Skin of body (tissue), 2 donors: ENCODE measurements around the gene HDAC9. TPM values are rescaled to one million over a fixed set of nuclear protein-coding genes. Genes with fewer than 3 reads are reported as not detected.

Experiments
- DNase-seq: peaks from one replicate; lab custom pipeline; 2025; lab: John Stamatoyannopoulos, UW
- total RNA-seq: library from RNA; depleted of rRNA; stranded (reverse); fragments of >200 nt; gene quantifications from one replicate; pipeline ENCODE4 v1.2.3, GENCODE V29; 2014

HDAC9 gene
- total RNA-seq, 1 donor from 2014 or later: 28.2 TPM

DNA sequence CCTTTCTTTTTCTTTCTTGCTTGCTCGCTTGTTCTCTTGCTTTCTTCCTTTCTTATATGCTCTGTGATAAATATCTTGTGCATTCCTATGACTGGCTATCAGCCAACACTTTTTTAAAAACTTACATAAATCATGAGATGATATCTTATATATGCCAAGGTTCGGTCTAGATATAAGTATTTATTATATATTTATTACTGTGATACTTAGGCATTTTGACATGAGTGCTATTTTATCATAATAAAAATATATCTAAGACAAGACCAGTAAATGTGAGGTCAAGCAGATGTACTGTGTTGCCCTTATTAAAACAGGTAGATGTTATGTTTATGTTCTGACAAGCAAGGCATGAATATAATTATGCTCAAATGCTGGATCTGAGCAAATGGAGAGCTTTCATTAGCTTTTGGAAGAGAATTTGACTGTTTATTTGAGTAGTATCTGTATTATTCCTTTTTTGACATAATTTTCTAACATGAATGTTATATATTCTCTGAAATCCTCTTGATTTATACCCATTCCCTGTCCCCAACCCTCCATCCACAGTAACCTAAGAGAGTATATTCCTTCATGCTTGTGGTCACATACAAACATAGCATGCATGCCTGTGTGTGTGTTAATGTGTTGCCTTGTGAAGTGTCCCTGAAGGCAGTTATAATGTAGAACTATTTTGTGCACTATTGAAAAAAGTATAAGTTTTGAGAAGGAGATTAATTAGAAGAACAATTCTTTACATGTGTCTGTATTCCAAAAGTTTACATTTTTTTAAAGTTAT is 158.0 kb downstream of the HDAC9 start:
- no peak for DNase-seq

DNA sequence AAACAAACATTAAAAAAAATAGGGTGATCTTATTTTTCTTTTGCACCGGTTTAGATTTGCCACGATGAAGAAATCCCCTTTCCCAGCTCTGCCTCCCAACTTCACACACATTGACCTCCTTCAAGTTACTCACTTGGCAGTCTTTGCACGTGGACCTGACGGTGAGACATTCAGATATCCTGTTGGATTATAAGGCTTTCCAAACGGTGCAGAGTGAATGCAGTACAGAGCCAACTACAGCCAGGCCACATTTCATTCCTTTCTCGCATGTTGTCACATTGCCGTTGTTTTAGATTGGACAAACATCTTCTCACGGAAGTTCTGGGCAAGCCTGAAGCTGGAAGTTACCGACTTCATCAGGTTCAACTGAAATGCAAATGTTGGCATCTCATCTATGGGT is 159.2 kb downstream of the HDAC9 start:
- DNase-seq: no peak

DNA sequence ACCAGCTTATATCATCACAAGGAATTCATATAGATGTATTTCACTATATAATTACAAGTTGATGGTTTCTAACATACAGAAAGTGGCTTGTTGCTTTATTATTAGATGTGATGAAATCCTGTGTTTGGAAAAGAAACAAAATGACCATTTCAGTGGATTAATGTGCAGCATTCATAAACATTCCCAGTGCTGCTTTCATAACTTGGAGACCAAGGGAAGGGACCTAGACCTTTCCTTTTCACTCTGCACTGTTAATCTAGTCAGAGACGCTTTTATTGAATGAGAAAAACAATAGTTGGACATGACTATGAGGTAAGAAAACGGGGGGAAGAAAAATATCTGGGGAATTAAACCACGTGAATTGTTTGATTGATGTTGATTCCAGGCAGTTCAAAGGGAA is 160.0 kb downstream of the HDAC9 start:
- DNase-seq: no peak

- no peak for DNase-seq
Observed at GRCh38 chr7:18655912-18656311, 160.4 kb downstream of the HDAC9 start.

DNA sequence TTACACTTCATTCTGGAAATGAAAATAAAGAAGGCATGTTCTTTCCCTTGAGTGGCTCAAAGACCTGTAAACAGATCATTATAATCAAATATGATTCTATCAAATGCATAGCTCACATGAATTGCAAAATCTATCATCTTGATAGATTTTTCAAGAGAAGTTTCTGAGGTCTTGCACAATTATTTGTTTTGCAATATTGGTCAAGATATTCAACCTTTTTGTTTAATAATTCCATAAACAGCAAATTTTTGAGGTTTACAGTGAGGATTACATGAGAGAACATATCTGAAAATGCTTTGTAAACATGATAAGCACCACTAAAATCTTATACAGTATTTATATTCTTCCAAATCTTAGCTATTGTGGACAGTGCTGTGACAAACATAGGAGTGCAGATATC is 160.8 kb downstream of the HDAC9 start:
- no peak for DNase-seq

GRCh38 chr7:18659746-18660145 is 164.2 kb downstream of the HDAC9 start:
- DNase-seq: peak; percentile 84

DNA sequence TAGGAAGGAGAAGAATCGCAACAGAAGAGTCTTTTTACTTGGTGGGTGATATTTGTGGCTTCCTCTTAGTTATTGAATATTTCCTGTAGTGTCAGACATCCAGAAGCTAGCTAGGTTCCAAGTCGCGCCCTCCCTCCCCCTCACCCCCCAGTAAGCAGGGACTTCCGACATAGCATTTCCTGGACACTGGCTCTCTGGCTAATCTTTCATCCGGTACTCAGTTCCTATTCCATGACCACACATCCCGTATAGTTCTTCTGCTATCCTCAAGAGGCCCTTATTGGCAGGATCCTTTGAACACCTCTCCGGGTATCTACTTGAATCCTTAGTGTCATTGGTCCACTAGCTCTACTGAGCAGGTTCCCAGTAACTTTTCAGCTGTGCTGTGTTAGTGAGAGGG is 167.8 kb downstream of the HDAC9 start:
- DNase-seq: no peak

DNA sequence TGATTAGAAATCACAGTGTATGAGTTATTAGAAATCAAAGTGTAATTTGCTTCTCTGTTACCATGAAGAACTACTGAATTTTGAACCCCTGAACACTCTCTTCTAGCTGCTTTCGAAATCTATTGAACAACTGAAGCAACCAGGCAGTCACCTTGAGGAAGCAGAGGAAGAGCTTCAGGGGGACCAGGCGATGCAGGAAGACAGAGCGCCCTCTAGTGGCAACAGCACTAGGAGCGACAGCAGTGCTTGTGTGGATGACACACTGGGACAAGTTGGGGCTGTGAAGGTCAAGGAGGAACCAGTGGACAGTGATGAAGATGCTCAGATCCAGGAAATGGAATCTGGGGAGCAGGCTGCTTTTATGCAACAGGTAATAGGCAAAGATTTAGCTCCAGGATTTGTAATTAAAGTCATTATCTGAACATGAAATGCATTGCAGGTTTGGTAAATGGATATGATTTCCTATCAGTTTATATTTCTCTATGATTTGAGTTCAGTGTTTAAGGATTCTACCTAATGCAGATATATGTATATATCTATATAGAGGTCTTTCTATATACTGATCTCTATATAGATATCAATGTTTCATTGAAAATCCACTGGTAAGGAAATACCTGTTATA is 170.7 kb downstream of the HDAC9 start:
- DNase-seq: peak; percentile 35

DNA sequence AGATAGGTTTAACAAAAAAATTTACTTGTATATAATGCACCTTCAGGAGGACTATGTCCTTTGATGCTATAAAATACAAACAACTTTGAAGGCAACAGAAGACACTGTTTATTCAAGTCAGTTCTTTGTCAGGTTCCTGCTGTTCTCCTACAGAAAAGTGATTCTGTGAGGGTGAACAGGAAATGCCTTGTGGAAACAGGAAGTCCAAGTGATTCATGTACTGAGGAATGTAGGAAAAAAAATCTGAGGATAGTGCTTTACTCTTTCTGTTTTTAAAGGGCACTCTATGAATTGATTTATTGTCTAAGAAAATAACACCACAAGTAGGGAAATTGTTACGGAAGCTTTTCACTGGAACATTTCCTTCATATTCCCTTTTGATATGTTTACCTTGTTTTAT is 171.9 kb downstream of the HDAC9 start:
- peak; percentile 49 for DNase-seq

- no peak for DNase-seq
Observed at GRCh38 chr7:18671176-18671575, 175.6 kb downstream of the HDAC9 start.

DNA sequence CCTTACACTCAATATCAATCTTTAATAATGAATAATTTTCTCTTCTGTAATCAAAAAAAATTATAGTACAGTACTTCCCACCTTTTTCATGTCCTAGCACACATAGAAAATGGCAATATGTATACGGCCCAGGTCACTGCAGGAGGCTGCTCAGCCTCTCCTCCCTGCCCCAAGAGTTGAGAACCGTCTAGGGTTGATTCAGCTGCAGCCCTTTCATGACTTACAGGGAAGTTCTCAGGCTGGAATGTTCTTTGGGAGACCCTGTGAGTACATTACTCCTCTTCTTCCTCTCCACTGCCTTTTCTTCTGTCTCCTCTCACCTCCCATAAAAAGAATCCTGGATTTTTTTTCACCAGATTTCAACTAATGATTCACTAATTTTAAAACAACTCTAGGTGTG is 180.0 kb downstream of the HDAC9 start:
- no peak for DNase-seq

DNA sequence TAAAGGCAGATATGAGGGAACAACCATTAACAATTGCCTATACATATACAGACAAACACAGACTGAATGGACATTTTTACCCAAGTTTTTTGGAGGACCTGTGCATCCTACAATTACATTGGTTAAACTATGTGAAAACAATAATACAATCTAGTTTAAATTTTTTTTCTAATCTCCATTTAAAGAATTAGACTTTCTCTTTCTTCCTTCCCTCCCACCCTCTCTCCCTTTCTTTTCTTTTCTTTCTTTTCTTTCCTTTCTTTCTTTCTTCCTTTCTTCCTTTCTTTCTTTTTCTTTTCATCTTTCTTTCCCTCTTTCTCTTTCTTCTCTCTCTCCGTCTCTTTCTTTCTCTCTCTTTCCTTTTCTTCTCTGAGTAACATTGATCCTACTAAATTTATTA is 183.7 kb downstream of the HDAC9 start:
- DNase-seq: no peak

DNA sequence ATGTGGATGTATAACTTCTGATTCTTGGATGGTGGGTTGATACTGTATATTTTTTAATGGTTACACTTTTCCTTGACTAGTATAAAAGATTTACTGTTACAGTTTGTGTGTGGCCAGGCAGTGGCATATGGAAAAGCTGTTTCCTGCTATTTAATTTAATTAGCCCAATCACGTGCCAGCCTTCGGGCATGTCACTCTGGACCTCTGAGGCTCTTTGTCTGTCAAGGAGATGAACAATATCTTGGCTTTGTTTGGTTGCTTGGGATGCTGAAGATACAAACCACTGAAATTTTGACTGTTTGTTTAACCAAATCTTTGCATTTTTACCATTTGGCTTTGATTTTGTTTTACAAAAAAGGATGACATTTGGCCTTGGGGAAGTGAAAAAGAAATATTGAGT is 185.0 kb downstream of the HDAC9 start:
- no peak for DNase-seq

DNA sequence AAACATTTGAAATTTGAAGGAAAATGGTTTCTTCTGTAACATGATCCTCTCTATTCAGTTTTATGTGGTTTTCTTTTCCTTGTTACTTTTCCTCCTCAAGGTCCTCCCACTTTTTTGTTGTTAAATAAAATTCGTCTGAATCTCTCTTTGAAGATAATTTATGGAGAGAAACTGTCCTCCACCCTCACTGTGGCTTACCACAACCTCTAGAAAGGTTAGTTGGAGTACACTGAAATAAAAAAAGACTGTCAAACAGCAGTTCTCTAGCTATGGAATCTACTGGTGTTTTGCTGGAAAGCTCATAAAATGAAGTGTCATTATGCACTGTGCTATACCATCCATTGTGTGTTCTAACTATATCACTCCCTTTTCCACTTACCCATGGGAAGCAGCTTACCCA is 189.4 kb downstream of the HDAC9 start:
- no peak for DNase-seq

GRCh38 chr7:18685971-18686370 is 190.4 kb downstream of the HDAC9 start:
- no peak for DNase-seq

GRCh38 chr7:18689551-18689950 is 194.0 kb downstream of the HDAC9 start:
- DNase-seq: no peak

GRCh38 chr7:18693406-18693805 is 197.9 kb downstream of the HDAC9 start:
- DNase-seq: peak; percentile 68

DNA sequence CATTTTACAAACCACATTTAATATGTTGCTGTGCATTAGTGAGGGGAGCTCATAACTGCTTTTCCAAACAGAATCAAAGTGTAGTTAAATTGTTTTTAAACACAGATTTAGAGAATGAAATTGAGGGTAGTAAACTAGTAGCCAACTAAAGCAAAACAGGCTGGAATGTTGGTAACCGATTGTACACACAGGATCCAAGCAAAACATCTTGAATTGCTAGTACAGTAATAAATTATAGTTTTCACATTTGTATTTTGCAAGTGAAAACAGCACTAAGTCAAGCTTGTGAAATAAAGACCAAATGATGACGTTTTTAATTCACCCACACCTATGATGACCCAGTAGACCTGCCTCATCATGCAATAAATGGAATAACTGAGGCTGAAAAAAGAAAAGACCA is 198.3 kb downstream of the HDAC9 start:
- peak; percentile 42 for DNase-seq

DNA sequence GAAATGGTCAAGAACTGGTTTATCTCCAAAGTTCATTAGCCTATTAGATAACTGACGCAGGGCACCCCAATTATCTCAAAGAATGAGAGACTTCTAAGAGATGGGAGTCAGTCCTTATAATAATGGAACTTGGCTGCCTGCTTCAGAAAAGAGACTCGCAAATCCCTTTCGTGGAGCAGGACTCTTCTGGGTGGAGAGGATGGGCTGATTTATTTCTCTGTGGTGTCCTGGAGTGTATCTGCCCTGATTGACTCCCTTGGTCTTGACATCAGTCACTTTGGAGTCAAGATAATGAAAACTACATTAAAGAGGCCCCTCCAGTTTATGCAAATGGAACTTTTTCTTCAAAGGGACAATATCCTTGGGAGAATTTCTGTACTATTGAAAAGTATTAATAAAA is 198.9 kb downstream of the HDAC9 start:
- no peak for DNase-seq

GRCh38 chr7:18694911-18695310 is 199.4 kb downstream of the HDAC9 start:
- no peak for DNase-seq

- DNase-seq: no peak
Observed at GRCh38 chr7:18698258-18698734, 202.7 kb downstream of the HDAC9 start.

GRCh38 chr7:18700147-18700546 is 204.6 kb downstream of the HDAC9 start:
- DNase-seq: no peak
